ENCODE data around the gene SERINC2. TPM values are rescaled to one million over a fixed set of nuclear protein-coding genes. Genes with fewer than 3 reads are reported as not detected.

SERINC2 gene
- total RNA-seq, 1 experiment from 2014 or later, result 14.0 TPM

GRCh38 chr1:31410871-31411270 is 2.1 kb upstream of the SERINC2 start:
- Histone ChIP-seq H3K4me3 (ENCODE audit: low read depth in 2 of 2, low read length in 2 of 2) (no peak overlapping the region), H3K9me3 (ENCODE audit: control insufficient read depth, insufficient read depth, low read depth, low read length) (no peaks in the 10 kb centered on the region), H3K27ac (ENCODE audit: low read length) (no peak overlapping the region), H3K4me1 (ENCODE audit: control insufficient read depth, insufficient read depth, low read length) (no peaks in the 10 kb centered on the region; the same call in 1 of the 2 replicates), H3K27me3 (ENCODE audit: control insufficient read depth, insufficient read depth, low read length) (no peaks in the 10 kb centered on the region), H3K36me3 (ENCODE audit: control insufficient read depth, insufficient read depth, low read length) (peaks cover 2% of the 10 kb centered on the region; the same call in 1 of the 2 replicates)
- CTCF ChIA-PET, result no interaction called here
- POLR2A ChIA-PET, result no interaction called here
- no peak for ATAC-seq
- no TSS peak for BruUV-seq (replicated peaks)
- DNase-seq (ENCODE audit: low read depth, low spot score), result no peak
- intact Hi-C loops (cut with micrococcal nuclease; ENCODE audit: unreplicated experiment) (no loop called here), in situ Hi-C loops (cut with HindIII; ENCODE audit: low pct_unique_long_range_greater_than_20kb, low sequenced_read_pairs) (no loop called here)
- TF ChIP-seq SIN3A (IDR thresholded peaks at IDR 0.05; ENCODE audit: borderline replicate concordance, insufficient read depth, low read depth, low read length) (no peak), POLR2AphosphoS5 (IDR thresholded peaks at IDR 0.05; ENCODE audit: low read depth, low read length) (no peak), TCF7L2 (IDR thresholded peaks at IDR 0.05; ENCODE audit: low read depth, low read length) (no peak), CTCF (IDR thresholded peaks at IDR 0.05) (no peak), REST (IDR thresholded peaks at IDR 0.05; ENCODE audit: insufficient read depth in 1 of 2, low read depth in 2 of 2, low read length in 1 of 2) (no peak)

GRCh38 chr1:31412205-31412604 is 808 bp upstream of the SERINC2 start:
- TF ChIP-seq REST (IDR thresholded peaks at IDR 0.05; ENCODE audit: insufficient read depth in 1 of 2, low read depth in 2 of 2, low read length in 1 of 2), result no peak
- Histone ChIP-seq H3K9me3 (ENCODE audit: control insufficient read depth, insufficient read depth, low read depth, low read length) (no peaks in the 10 kb centered on the region), H3K36me3 (ENCODE audit: control insufficient read depth, insufficient read depth, low read length) (peaks cover 2% of the 10 kb centered on the region; the same call in 1 of the 2 replicates), H3K4me1 (ENCODE audit: control insufficient read depth, insufficient read depth, low read length) (no peaks in the 10 kb centered on the region; the same call in 1 of the 2 replicates), H3K27ac (ENCODE audit: low read length) (no peak overlapping the region), H3K4me3 (ENCODE audit: low read depth in 2 of 2, low read length in 2 of 2) (no peak overlapping the region), H3K27me3 (ENCODE audit: control insufficient read depth, insufficient read depth, low read length) (no peaks in the 10 kb centered on the region)
- in situ Hi-C loops (cut with HindIII; ENCODE audit: low pct_unique_long_range_greater_than_20kb, low sequenced_read_pairs) (no loop called here), intact Hi-C loops (cut with micrococcal nuclease; ENCODE audit: unreplicated experiment) (no loop called here)
- DNase-seq (ENCODE audit: low read depth, low spot score) (no peak), ATAC-seq (no peak)
- ChIA-PET POLR2A (interaction anchor here (0.6 to 0.7 kb wide), 2 partner anchors 15 to 260 kb away, joined by 3 to 6 read pairs; no protein-coding TSS in a partner anchor), CTCF (no interaction called here)
- no TSS peak for BruUV-seq (replicated peaks)

Measured in Panc1 (cell line).